Posterior cingulate gyrus (tissue), 11 donors: ENCODE results near the gene FBXO7.
"Not testable (repeated sequence)": the region's sequence is repeated elsewhere in the genome, so short reads cannot be mapped to it uniquely, and the experiment has no call there.

ENCODE experiments used
- DNase-seq, 10 donors: peaks; one replicate each; pipeline versions ENCODE4 v3.0.0 to v3.0.0-alpha.2; 2020 to 2021; ENCODE audit warnings: mixed read lengths in 3 of 10
- intact Hi-C: fragments of 100-400 bp; cut with DNase I; formaldehyde crosslinking; loops from one replicate; pipeline ENCODE4 v1.15.1; 2023

FBXO7 gene

GRCh38 chr22:32474635-32475467 lies at the start of gene FBXO7:
FBXO7 (plus strand) TSS chr22:32474811; CDS start chr22:32475003, 192 bp downstream.
- intact Hi-C loops = loop anchor here (1.0 to 5.0 kb wide), 3 partner anchors 54 to 498 kb away; partner anchors contain the start of gene RTCB
- peak; percentile 86 to 99 (median 92) for DNase-seq

DNA sequence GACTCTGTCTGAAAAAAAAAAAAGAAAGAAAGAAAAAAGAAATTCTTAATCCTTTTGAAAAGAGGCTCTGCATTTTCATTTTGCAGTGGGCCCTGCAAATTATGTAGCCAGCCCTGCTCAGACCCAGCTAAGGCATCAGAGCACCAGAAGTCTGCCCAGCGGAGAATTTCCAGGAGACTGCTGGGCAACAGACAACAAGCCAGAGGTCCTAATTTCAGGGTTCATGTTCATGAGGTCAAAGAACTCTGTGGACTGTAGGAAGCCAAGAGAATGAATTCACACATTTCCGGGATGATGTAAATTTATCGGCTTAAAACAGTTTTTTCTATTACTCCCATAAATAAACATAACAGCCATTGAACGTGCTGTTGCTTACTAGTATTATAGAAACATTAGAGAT lies 47.7 kb upstream of the FBXO7 start:
- intact Hi-C loops = no loop called here
- no peak for DNase-seq

DNA sequence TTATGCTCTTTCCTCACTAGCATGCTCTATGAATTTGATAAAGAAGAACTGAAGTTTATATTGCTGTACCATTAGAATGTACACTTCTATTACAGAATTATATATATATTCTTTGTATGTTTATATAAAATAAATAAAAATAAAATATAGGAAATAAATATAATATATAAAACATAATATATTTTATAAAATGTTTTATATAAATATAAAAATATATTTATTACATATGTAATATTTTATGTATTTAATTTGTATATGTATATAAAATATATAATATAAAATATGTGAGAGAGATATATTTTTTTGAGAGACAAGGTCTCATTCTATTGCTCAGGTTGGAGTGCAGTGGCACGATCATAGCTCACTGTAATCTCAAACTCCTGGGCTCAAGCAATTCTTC lies 44.3 kb upstream of the FBXO7 start:
- DNase-seq = no peak
- intact Hi-C loops = no loop called here

- no peak for DNase-seq
- intact Hi-C loops = no loop called here
These were observed 30.5 kb upstream of the FBXO7 start for GRCh38 chr22:32444068-32444467.

DNA sequence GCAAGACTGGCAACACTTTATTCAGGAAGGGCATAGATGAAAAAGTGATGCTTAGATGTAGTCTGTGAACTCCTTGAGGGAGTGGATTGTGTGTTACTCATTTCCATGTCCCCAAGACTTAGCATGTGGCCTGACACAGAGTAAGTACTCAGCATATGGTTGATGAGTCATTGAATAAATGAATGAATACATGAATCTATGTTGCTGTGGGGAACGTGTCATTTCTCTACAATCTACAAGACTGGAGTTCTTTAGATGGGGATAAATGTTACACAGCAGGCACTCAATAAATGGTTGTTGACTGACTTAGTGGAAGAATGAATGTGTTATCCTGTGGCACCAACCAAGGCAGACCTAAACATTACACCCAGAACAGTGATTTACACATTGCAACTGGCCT lies 28.3 kb upstream of the FBXO7 start:
- no peak for DNase-seq
- intact Hi-C loops = no loop called here

DNA sequence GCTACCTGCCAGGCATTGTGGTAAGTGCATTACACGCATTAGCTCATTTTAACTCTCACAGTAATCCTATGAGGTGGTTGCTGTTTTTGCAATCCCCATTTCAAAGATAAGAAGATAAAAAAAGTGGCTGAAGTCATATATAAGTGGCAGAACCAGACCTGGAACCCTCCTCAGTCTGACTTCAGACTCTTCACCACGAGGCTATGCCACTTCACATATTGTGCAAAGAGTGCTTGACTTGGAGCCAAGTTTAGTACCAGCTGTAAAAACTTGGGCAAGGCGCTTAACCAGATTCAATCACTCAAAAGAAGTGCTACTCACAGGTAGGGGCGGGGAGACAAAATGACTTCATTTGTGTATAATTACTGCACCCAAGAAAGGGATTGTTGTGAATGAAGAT lies 25.6 kb upstream of the FBXO7 start:
- intact Hi-C loops = no loop called here

GRCh38 chr22:32457031-32457430 lies 17.6 kb upstream of the FBXO7 start:
- intact Hi-C loops = loop anchor here (10.0 kb wide), 1 partner anchor 352 kb away; no protein-coding TSS in a partner anchor
- no peak for DNase-seq

More for the DNA sequence above, 25.6 kb upstream of the FBXO7 start:
- no peak for DNase-seq

DNA sequence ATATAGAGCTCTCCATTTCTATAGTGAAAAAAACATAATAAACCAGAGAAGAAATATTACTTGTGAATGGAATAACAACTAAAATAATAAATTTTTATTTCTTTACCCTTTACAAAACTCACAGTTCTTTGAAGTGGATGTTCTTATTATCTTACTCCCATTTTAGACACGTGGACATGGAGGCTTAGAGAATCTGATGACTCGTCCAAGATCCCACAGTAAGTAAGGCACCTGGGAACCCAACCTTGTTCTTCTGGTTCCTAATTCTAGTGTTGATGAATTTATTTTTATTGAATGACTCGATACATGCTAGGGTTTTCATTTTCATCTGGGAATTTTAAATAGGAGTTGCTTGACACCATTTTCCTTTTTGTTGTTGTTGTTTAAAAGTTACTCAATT lies 12.2 kb upstream of the FBXO7 start:
- DNase-seq = no peak
- intact Hi-C loops = no loop called here

- no peak for DNase-seq
- intact Hi-C loops = no loop called here
These were observed 8.9 kb upstream of the FBXO7 start for GRCh38 chr22:32465661-32466060.

DNA sequence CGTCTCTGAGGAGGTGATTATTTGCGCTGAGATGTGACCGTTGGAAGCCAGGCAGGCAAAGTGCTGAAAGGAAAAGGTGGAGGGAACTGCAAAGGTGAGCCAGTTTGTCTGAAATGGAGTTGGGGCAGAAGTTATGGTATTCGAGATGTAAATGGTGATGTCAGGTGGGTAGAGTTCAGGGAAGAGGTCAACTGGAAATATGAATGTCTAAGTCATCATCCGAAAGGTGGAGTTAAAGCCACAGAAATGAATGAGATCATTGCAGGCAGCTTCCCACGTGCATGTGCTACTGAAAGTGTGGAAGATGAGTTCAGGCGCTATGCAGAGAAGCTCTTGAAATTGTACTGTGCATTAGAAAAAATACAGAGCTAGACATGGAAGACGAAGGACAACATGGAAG lies 8.1 kb upstream of the FBXO7 start:
- intact Hi-C loops = no loop called here
- DNase-seq = no peak

DNA sequence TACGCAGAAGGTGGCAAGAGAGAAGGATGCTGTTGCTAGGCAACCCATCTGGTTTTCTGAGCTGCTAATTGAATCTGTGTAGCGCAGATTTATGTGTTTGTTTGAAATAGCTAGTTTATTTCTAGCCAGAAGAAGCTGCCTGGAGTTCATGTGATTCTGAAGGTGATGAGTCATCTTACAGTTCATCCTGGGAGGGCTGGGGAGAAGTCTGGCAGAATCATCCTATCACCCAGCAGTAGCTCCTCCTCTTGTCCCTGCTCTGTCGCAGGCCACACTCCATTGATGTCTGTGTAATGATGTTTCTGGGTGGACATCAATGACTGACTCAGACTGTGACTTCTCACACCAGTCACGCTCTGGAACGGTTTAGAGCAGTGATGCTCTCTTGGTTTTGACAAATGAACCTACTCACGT lies 4.8 kb upstream of the FBXO7 start:
- peak in 7 of 10 donors; percentile 24 to 92 (median 48) for DNase-seq
- intact Hi-C loops = loop anchor here (5.0 kb wide), 1 partner anchor 493 kb away; no protein-coding TSS in a partner anchor

DNA sequence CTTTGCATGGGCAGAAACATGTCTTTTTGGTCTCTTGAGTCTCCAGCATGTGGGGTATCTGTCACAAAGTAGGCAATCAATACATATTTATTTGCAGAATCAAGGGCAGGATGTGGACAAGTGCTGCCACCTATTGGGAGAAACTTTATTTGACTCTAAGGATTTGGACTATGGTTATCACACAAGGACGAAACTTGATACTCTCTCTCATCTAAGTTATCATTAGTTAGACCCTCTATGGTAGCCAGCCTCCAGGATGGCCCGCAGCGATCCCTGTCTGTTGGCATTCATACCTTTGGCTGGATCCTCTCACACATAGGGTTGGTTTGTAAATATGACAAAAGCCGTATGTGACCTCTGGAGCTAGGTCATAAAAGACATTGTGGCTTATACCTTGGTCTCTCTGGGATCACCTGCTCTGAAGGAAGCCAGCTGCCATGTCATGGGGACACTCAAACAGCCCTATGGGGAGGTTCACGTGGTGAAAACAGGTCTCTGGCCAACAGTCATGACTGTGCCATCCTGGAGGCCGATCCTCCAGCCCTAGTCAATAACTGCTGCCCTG lies 1.1 kb upstream of the FBXO7 start:
- intact Hi-C loops = loop anchor here (5.0 kb wide), 1 partner anchor 496 kb away; no protein-coding TSS in a partner anchor
- DNase-seq = peak in 3 of 10 donors; percentile 15 to 21 (median 16)

GRCh38 chr22:32475468-32476010 lies 928 bp downstream of the FBXO7 start:
- DNase-seq = peak in 9 of 10 donors; percentile 34 to 90 (median 55)

DNA sequence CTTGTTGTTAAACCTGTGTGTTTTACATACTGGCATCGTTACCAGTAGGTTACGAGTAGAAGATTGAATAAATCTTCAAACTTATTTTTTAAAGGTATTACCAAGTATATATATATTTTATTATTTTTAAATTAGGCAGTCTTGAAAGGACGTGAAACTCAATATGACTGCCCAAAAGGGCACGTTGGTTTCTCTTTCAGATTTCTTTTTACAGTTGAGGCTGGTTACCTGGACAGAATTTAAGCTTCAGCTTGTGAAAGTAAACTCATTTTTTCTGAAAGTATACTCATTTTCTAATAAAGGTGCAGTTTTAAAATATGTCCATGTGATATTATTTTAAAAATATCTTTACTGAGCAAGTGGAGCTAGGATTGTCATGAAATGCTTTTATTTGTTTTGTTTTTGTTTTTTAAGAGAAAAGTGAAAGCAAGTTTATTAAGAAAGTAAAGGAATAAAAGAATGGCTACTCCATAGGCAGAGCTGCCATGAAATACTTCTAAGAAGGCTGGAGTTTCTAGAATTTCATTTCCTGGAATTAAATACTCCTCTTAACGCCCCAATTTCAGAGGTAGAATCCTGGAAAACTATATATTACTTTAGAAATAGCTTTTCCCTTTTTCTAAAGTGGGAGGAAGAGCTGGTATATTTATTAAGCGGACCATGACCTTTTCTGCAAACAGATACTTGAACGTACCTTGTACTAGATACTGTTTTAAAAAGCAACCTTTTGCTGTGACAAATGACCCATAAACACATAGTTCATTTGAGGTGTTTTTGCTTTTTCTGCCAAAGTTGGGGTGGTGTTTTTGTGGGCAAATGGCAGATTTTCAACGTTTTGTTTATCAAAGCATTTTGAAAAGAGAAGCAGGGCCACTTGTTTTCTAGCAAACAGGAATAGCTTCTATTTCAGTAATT lies 1.9 kb downstream of the FBXO7 start:
- intact Hi-C loops = no loop called here
- DNase-seq = no peak

More at GRCh38 chr22:32475468-32476010, 928 bp downstream of the FBXO7 start:
- intact Hi-C loops = loop anchor here (2.0 kb wide), 1 partner anchor 53 kb away; no protein-coding TSS in a partner anchor

GRCh38 chr22:32477596-32477995 lies 3.0 kb downstream of the FBXO7 start:
- intact Hi-C loops = no loop called here
- no peak for DNase-seq

GRCh38 chr22:32478552-32478951 lies 3.9 kb downstream of the FBXO7 start:
- DNase-seq, intact Hi-C loops: not testable (repeated sequence)

- DNase-seq = no peak
- intact Hi-C loops = no loop called here
These were observed 4.4 kb downstream of the FBXO7 start for GRCh38 chr22:32478994-32479393.

- intact Hi-C loops = no loop called here
- no peak for DNase-seq
These were observed 5.6 kb downstream of the FBXO7 start for GRCh38 chr22:32480238-32480637.

DNA sequence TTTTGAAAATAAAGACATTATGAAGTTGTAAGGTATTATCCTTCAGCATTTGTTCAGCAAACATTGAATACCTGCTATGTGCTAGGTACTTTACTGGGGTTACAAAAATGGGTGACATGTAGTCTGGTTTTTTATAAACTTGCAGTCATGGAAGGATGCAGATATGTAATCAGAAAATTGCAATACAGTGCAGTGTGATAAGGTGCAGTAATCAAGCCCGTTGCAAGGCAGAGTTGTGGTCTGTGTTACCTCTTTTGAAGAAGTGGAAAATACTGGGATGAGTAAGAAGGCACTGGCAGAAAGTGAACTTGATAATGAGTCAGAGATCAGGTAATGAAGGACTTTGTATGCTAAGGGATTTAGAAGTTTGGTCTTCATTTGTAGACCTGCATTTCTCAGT lies 8.1 kb downstream of the FBXO7 start:
- intact Hi-C loops = no loop called here
- no peak for DNase-seq

- peak in 2 of 10 donors; percentile 15 to 24 for DNase-seq
- intact Hi-C loops = no loop called here
These were observed 12.2 kb downstream of the FBXO7 start for GRCh38 chr22:32486656-32487390.
